ENCODE data around the gene KNDC1.

- no peak for TF ChIP-seq CTCF (IDR thresholded peaks at IDR 0.05)
- TF ChIP-seq POLR2A (IDR thresholded peaks at IDR 0.05), result no peak
These were observed 17.4 kb upstream of the KNDC1 start for GRCh38 chr10:133142523-133143199.
